ENCODE data around the gene IRF6.
"Not testable (repeated sequence)": the region's sequence is repeated elsewhere in the genome, so short reads cannot be mapped to it uniquely, and the experiment has no call there.

The IRF6 gene

GRCh38 chr1:209813902-209814301, 8.0 kb upstream of the IRF6 start:
- Histone ChIP-seq H3K9me3 (ENCODE audit: control insufficient read depth, insufficient read depth, low read length) (no peaks in the 10 kb centered on the region), H3K36me3 (ENCODE audit: insufficient read depth, low read length) (no peaks in the 10 kb centered on the region), H3K9ac (ENCODE audit: low read depth, low read length) (no peak overlapping the region), H3K4me1 (ENCODE audit: insufficient read depth, low read length) (peaks cover 8% of the 10 kb centered on the region)

GRCh38 chr1:209810783-209811182, 4.8 kb upstream of the IRF6 start:
- no peak overlapping the region for H3K9ac ChIP-seq (ENCODE audit: low read depth, low read length)

GRCh38 chr1:209809611-209810010, 3.7 kb upstream of the IRF6 start:
- Histone ChIP-seq H3K4me1 (ENCODE audit: insufficient read depth, low read length) (peaks cover 6% of the 10 kb centered on the region; the same call in 1 of the 2 replicates), H3K36me3 (ENCODE audit: insufficient read depth, low read length) (no peaks in the 10 kb centered on the region), H3K9ac (ENCODE audit: low read depth, low read length) (no peak overlapping the region), H3K9me3 (ENCODE audit: control insufficient read depth, insufficient read depth, low read length) (no peaks in the 10 kb centered on the region)

More at GRCh38 chr1:209810783-209811182, 4.8 kb upstream of the IRF6 start:
- no peaks in the 10 kb centered on the region for H3K36me3 ChIP-seq (ENCODE audit: insufficient read depth, low read length)
- H3K4me1 ChIP-seq (ENCODE audit: insufficient read depth, low read length) = peaks cover 8% of the 10 kb centered on the region
- H3K9me3 ChIP-seq (ENCODE audit: control insufficient read depth, insufficient read depth, low read length) = no peaks in the 10 kb centered on the region

- Histone ChIP-seq H3K36me3 (ENCODE audit: insufficient read depth, low read length) (no peaks in the 10 kb centered on the region), H3K4me1 (ENCODE audit: insufficient read depth, low read length) (peaks cover 6% of the 10 kb centered on the region; the same call in 1 of the 2 replicates), H3K9ac (ENCODE audit: low read depth, low read length) (no peak overlapping the region), H3K9me3 (ENCODE audit: control insufficient read depth, insufficient read depth, low read length) (no peaks in the 10 kb centered on the region)
These were observed 2.2 kb upstream of the IRF6 start for GRCh38 chr1:209808059-209808581.

- no peaks in the 10 kb centered on the region for H3K36me3 ChIP-seq (ENCODE audit: insufficient read depth, low read length)
- H3K9ac ChIP-seq (ENCODE audit: low read depth, low read length) = no peak overlapping the region
- H3K9me3 ChIP-seq (ENCODE audit: control insufficient read depth, insufficient read depth, low read length) = no peaks in the 10 kb centered on the region
- peaks cover 6% of the 10 kb centered on the region; the same call in 1 of the 2 replicates for H3K4me1 ChIP-seq (ENCODE audit: insufficient read depth, low read length)
These were observed 1.6 kb upstream of the IRF6 start for GRCh38 chr1:209807509-209807908.

GRCh38 chr1:209805341-209805781, 581 bp downstream of the IRF6 start:
- peaks cover 6% of the 10 kb centered on the region; the same call in 1 of the 2 replicates for H3K4me1 ChIP-seq (ENCODE audit: insufficient read depth, low read length)
- H3K9me3 ChIP-seq (ENCODE audit: control insufficient read depth, insufficient read depth, low read length) = no peaks in the 10 kb centered on the region
- H3K9ac ChIP-seq (ENCODE audit: low read depth, low read length) = peak overlapping the region; percentile 56
- no peaks in the 10 kb centered on the region for H3K36me3 ChIP-seq (ENCODE audit: insufficient read depth, low read length)

GRCh38 chr1:209803568-209803967, 2.4 kb downstream of the IRF6 start:
- Histone ChIP-seq H3K9ac (ENCODE audit: low read depth, low read length) (no peak overlapping the region), H3K9me3 (ENCODE audit: control insufficient read depth, insufficient read depth, low read length) (no peaks in the 10 kb centered on the region), H3K36me3 (ENCODE audit: insufficient read depth, low read length) (no peaks in the 10 kb centered on the region), H3K4me1 (ENCODE audit: insufficient read depth, low read length) (peaks cover 6% of the 10 kb centered on the region; the same call in 1 of the 2 replicates)

- H3K36me3 ChIP-seq (ENCODE audit: insufficient read depth, low read length) = no peaks in the 10 kb centered on the region
- no peaks in the 10 kb centered on the region; the same call in 1 of the 2 replicates for H3K4me1 ChIP-seq (ENCODE audit: insufficient read depth, low read length)
These were observed 3.2 kb downstream of the IRF6 start for GRCh38 chr1:209802780-209803152.

GRCh38 chr1:209802117-209802779, 3.7 kb downstream of the IRF6 start:
- no peak overlapping the region for H3K9ac ChIP-seq (ENCODE audit: low read depth, low read length)
- no peaks in the 10 kb centered on the region for H3K4me1 ChIP-seq (ENCODE audit: insufficient read depth, low read length)
- H3K36me3 ChIP-seq (ENCODE audit: insufficient read depth, low read length) = no peaks in the 10 kb centered on the region
- no peaks in the 10 kb centered on the region for H3K9me3 ChIP-seq (ENCODE audit: control insufficient read depth, insufficient read depth, low read length)

More at GRCh38 chr1:209802780-209803152, 3.2 kb downstream of the IRF6 start:
- no peak overlapping the region for H3K9ac ChIP-seq (ENCODE audit: low read depth, low read length)
- H3K9me3 ChIP-seq (ENCODE audit: control insufficient read depth, insufficient read depth, low read length) = no peaks in the 10 kb centered on the region

- H3K4me1 ChIP-seq (ENCODE audit: insufficient read depth, low read length) = no peaks in the 10 kb centered on the region
- H3K9ac ChIP-seq (ENCODE audit: low read depth, low read length) = no peak overlapping the region
- H3K36me3 ChIP-seq (ENCODE audit: insufficient read depth, low read length) = no peaks in the 10 kb centered on the region
- no peaks in the 10 kb centered on the region for H3K9me3 ChIP-seq (ENCODE audit: control insufficient read depth, insufficient read depth, low read length)
These were observed 4.7 kb downstream of the IRF6 start for GRCh38 chr1:209800984-209801834.

GRCh38 chr1:209797978-209798639, 7.8 kb downstream of the IRF6 start:
- Histone ChIP-seq H3K36me3 (ENCODE audit: insufficient read depth, low read length) (no peaks in the 10 kb centered on the region), H3K9me3 (ENCODE audit: control insufficient read depth, insufficient read depth, low read length) (no peaks in the 10 kb centered on the region), H3K4me1 (ENCODE audit: insufficient read depth, low read length) (no peaks in the 10 kb centered on the region), H3K9ac (ENCODE audit: low read depth, low read length) (no peak overlapping the region)

GRCh38 chr1:209793711-209794110, 12.2 kb downstream of the IRF6 start:
- H3K36me3 ChIP-seq (ENCODE audit: insufficient read depth, low read length); H3K9ac ChIP-seq (ENCODE audit: low read depth, low read length); H3K4me1 ChIP-seq (ENCODE audit: insufficient read depth, low read length); H3K9me3 ChIP-seq (ENCODE audit: control insufficient read depth, insufficient read depth, low read length): not testable (repeated sequence)

GRCh38 chr1:209791920-209792319, 14.0 kb downstream of the IRF6 start:
- Histone ChIP-seq H3K4me1 (ENCODE audit: insufficient read depth, low read length) (no peaks in the 10 kb centered on the region), H3K36me3 (ENCODE audit: insufficient read depth, low read length) (peaks cover 3% of the 10 kb centered on the region; the same call in 1 of the 2 replicates), H3K9me3 (ENCODE audit: control insufficient read depth, insufficient read depth, low read length) (no peaks in the 10 kb centered on the region), H3K9ac (ENCODE audit: low read depth, low read length) (no peak overlapping the region)
